Body of pancreas (tissue), 4 donors: ENCODE results near the gene TINAG.

Source experiments
- POLR2A ChIP-seq, 3 donors: fragments of 450-650 bp; IDR thresholded peaks; one replicate each; pipeline ENCODE4 v1.6.1; 2016; ENCODE audit warnings: antibody characterized with exemption in 3 of 3, mild to moderate bottlenecking in 2 of 3
- TF ChIP-seq, protein P1 (sequence below), 7 experiments: fragments of 450-650 bp in 4 of 7; fragments of 200-600 bp in 3 of 7; sonication (generic) in 3 of 7; IDR thresholded peaks; one replicate each; pipeline ENCODE4 v1.5.1; 2016 to 2019; ENCODE audit warnings: antibody characterized with exemption in 7 of 7

- TF ChIP-seq POLR2A (IDR thresholded peaks at IDR 0.05) = no peak
- TF ChIP-seq, protein P1, sequence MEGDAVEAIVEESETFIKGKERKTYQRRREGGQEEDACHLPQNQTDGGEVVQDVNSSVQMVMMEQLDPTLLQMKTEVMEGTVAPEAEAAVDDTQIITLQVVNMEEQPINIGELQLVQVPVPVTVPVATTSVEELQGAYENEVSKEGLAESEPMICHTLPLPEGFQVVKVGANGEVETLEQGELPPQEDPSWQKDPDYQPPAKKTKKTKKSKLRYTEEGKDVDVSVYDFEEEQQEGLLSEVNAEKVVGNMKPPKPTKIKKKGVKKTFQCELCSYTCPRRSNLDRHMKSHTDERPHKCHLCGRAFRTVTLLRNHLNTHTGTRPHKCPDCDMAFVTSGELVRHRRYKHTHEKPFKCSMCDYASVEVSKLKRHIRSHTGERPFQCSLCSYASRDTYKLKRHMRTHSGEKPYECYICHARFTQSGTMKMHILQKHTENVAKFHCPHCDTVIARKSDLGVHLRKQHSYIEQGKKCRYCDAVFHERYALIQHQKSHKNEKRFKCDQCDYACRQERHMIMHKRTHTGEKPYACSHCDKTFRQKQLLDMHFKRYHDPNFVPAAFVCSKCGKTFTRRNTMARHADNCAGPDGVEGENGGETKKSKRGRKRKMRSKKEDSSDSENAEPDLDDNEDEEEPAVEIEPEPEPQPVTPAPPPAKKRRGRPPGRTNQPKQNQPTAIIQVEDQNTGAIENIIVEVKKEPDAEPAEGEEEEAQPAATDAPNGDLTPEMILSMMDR (IDR thresholded peaks at IDR 0.05) = no peak
Observed at GRCh38 chr6:54288474-54288873, 19.8 kb upstream of the TINAG start.
